ENCODE results near the gene NOL9.

The NOL9 gene

DNA sequence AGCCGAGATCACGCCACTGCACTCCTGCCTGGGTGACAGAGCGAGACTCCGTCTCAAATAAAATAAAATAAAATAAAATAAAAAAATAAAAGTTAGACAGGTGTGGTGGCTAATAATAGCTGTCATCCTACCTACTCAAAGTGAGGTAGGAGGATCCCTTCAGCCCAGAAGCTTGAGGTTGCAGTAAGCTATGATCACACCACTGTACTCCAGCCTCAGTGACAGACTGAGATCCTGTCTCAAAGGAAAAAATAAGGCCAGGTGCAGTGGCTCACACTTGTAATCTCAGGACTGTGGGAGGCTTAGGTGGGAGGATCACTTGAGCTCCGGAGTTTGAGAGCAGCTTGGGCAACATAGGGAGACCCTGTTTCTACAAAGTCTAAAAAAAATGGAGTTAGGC lies 18.0 kb downstream of the NOL9 start:
- H3K4me3 ChIP-seq (ENCODE audit: low read length), result no peak overlapping the region
- H3K27ac ChIP-seq (ENCODE audit: low read length), result no peak overlapping the region
- no CpG with 5 or more reads among the region's 5 CpGs for WGBS (ENCODE audit: insufficient coverage, insufficient read length)
- H3K9me3 ChIP-seq (ENCODE audit: control insufficient read depth, insufficient read depth, low read length), result no peaks in the 10 kb centered on the region
- no peak for DNase-seq (ENCODE audit: low read depth, low spot score)
- H3K27me3 ChIP-seq (ENCODE audit: control insufficient read depth, insufficient read depth, low read length), result no peaks in the 10 kb centered on the region
- peaks cover 20% of the 10 kb centered on the region; the same call in 1 of the 2 replicates for H3K36me3 ChIP-seq (ENCODE audit: control insufficient read depth, insufficient read depth, low read length)
- no peaks in the 10 kb centered on the region for H3K4me1 ChIP-seq (ENCODE audit: control insufficient read depth, insufficient read depth, low read length)

DNA sequence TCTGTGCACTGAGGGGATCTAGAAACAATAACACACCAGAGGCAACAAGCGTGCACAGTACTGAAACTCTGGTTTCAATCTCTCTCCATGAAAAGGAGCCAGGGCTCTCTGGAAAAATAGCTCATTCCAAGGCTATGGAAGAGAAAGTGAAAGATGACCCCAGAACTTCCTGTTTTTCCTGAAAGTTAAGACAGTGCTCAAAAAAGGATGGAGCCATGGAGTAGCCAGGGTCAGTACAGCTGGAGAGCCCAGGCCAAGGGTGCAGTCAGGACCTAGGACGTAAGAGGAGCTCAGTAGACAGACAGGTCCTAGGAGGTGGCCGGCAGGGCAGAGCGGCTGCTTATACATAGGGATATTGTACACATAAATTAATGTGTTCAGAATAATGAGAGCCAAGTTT lies 19.1 kb downstream of the NOL9 start:
- H3K27me3 ChIP-seq (ENCODE audit: control insufficient read depth, insufficient read depth, low read length), result no peaks in the 10 kb centered on the region
- no peak overlapping the region for H3K4me3 ChIP-seq (ENCODE audit: low read length)
- H3K9me3 ChIP-seq (ENCODE audit: control insufficient read depth, insufficient read depth, low read length), result no peaks in the 10 kb centered on the region
- no peak overlapping the region for H3K27ac ChIP-seq (ENCODE audit: low read length)
- DNase-seq (ENCODE audit: low read depth, low spot score), result no peak
- no CpG with 5 or more reads among the region's 4 CpGs for WGBS (ENCODE audit: insufficient coverage, insufficient read length)
- no peaks in the 10 kb centered on the region for H3K4me1 ChIP-seq (ENCODE audit: control insufficient read depth, insufficient read depth, low read length)
- peaks cover 24% of the 10 kb centered on the region; the same call in 1 of the 2 replicates for H3K36me3 ChIP-seq (ENCODE audit: control insufficient read depth, insufficient read depth, low read length)

DNA sequence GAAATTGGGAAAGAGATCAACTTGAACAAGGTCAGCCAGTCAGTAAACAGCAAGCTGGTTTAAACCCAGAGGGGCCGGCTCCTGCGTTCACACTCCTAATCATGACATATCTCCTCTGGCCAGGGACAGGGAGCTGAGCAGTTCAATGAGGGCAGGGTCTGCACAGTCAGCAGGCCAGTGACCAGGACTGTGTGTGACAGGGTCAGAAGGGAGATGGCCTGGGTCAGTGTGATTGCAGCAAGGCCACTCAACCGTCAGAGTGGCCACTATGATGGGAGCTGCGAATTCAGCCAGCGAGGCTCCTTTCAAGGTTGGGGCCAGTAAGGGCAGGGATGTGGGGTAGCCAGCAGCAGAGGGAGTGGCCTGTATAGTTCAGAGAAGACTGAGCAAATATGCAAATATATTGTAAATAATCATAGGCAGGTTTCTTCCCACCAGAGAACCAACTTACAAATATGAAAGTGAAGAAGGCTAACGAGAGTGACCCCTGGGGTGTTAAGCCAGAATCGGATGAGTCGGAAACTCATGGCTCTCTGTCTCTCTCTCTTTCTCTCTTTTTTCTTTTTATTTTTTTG lies 20.0 kb downstream of the NOL9 start:
- peaks cover 24% of the 10 kb centered on the region; the same call in 1 of the 2 replicates for H3K36me3 ChIP-seq (ENCODE audit: control insufficient read depth, insufficient read depth, low read length)
- no peaks in the 10 kb centered on the region for H3K9me3 ChIP-seq (ENCODE audit: control insufficient read depth, insufficient read depth, low read length)
- no peaks in the 10 kb centered on the region for H3K27me3 ChIP-seq (ENCODE audit: control insufficient read depth, insufficient read depth, low read length)
- no peak overlapping the region for H3K27ac ChIP-seq (ENCODE audit: low read length)
- H3K4me3 ChIP-seq (ENCODE audit: low read length), result no peak overlapping the region
- no CpG with 5 or more reads among the region's 8 CpGs for WGBS (ENCODE audit: insufficient coverage, insufficient read length)
- no peaks in the 10 kb centered on the region for H3K4me1 ChIP-seq (ENCODE audit: control insufficient read depth, insufficient read depth, low read length)
- no peak for DNase-seq (ENCODE audit: low read depth, low spot score)

DNA sequence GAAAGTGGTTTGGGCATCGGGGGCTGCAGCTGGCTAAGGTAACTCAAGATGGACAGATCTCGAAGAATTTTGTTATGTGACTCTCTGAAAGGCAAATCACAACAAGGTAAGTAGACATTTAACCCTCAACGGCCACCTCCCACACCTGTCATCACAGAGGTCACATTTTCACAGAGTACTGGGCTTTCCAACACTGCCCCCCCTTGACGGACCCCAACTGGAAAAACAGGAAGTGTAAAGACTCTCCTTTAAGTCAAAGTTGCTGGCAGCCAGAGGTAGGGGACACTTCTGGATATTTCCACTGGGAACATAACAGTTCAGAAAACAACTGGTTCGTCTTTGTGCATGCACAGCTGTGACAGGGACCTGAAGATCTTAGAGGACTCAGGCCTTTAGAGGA lies 22.3 kb downstream of the NOL9 start:
- Histone ChIP-seq H3K27me3 (ENCODE audit: control insufficient read depth, insufficient read depth, low read length) (no peaks in the 10 kb centered on the region), H3K4me3 (ENCODE audit: low read length) (no peak overlapping the region), H3K9me3 (ENCODE audit: control insufficient read depth, insufficient read depth, low read length) (no peaks in the 10 kb centered on the region), H3K36me3 (ENCODE audit: control insufficient read depth, insufficient read depth, low read length) (peaks cover 33% of the 10 kb centered on the region), H3K4me1 (ENCODE audit: control insufficient read depth, insufficient read depth, low read length) (no peaks in the 10 kb centered on the region), H3K27ac (ENCODE audit: low read length) (no peak overlapping the region)
- no CpG with 5 or more reads among the region's 5 CpGs for WGBS (ENCODE audit: insufficient coverage, insufficient read length)
- DNase-seq (ENCODE audit: low read depth, low spot score), result no peak

DNA sequence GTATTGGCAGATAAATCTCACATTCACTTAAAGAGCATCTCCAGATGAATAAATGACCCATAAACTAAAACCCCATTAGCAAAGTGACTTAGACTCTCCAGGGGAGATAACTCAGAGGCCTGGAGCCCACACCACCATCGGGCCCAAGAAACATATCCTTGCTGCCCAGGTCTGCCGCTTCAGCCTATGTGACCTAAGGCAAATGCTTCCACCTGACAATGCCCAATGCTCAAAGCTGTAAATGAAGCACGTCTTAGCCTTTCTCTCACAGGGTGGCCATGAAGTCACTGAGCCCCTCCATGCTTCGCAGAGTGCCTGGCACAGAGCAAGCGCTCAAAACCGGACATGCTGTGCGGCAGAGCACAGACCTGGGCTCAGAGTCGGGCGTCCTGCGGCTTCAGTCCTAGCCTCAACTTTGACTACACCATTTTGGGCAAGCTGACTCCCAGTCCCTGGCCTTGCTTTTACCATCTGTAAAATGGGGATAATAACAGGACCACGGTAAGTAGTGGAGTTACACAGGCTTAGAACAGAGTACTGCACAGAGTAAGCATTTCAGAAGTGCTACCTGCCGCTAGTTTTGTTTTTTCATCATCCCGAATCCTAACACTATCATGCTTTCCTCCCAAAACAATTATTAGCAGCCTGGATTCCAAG lies 23.7 kb downstream of the NOL9 start:
- peaks cover 39% of the 10 kb centered on the region for H3K36me3 ChIP-seq (ENCODE audit: control insufficient read depth, insufficient read depth, low read length)
- whole genome bisulfite sequencing (ENCODE audit: insufficient coverage, insufficient read length), result no CpG with 5 or more reads among the region's 13 CpGs
- no peaks in the 10 kb centered on the region for H3K27me3 ChIP-seq (ENCODE audit: control insufficient read depth, insufficient read depth, low read length)
- H3K9me3 ChIP-seq (ENCODE audit: control insufficient read depth, insufficient read depth, low read length), result no peaks in the 10 kb centered on the region
- H3K27ac ChIP-seq (ENCODE audit: low read length), result no peak overlapping the region
- H3K4me3 ChIP-seq (ENCODE audit: low read length), result no peak overlapping the region
- DNase-seq (ENCODE audit: low read depth, low spot score), result no peak
- no peaks in the 10 kb centered on the region for H3K4me1 ChIP-seq (ENCODE audit: control insufficient read depth, insufficient read depth, low read length)

DNA sequence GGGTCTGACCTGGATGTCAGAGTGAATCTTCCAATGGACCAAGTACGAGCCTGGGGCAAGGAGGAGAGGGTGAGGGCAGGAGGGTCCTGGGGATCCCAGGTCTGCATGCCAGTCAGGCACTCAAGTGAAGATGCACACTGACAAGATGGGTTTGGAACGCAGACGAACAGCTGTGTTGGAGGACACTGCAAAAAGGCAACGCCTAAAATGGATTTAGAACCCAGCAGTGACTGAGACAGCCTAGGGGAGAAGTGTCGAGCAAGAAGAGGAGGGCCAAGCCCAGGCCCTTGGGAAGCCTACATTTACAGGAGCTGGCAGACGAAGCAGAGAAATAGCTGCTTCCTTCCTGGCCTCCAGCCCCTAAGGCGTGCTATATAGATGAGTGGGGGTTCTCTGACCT lies 25.8 kb downstream of the NOL9 start:
- Histone ChIP-seq H3K27ac (ENCODE audit: low read length) (no peak overlapping the region), H3K4me1 (ENCODE audit: control insufficient read depth, insufficient read depth, low read length) (no peaks in the 10 kb centered on the region), H3K27me3 (ENCODE audit: control insufficient read depth, insufficient read depth, low read length) (no peaks in the 10 kb centered on the region), H3K4me3 (ENCODE audit: low read length) (no peak overlapping the region), H3K36me3 (ENCODE audit: control insufficient read depth, insufficient read depth, low read length) (peaks cover 36% of the 10 kb centered on the region), H3K9me3 (ENCODE audit: control insufficient read depth, insufficient read depth, low read length) (no peaks in the 10 kb centered on the region)
- no CpG with 5 or more reads among the region's 7 CpGs for WGBS (ENCODE audit: insufficient coverage, insufficient read length)
- DNase-seq (ENCODE audit: low read depth, low spot score), result no peak

DNA sequence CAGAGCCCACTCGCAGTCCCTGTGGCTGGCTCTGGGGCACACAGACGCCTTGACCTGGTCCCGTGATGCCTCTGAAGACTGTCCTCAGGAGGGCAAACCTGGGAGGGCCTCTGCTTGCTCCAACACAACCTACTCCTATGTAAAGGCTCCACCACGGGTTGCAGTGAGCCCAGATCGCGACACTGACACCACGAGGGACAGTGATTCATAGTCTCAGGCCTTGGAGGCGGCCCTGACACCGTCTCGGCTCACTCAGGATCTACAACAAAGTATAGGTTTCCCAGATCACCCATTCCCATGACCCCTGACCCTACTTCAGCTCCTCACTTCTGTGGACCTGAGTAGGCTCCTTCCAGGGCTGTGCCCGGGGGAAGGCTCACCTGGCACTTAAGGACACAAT lies 28.0 kb downstream of the NOL9 start:
- H3K4me3 ChIP-seq (ENCODE audit: low read length), result no peak overlapping the region
- no peaks in the 10 kb centered on the region for H3K4me1 ChIP-seq (ENCODE audit: control insufficient read depth, insufficient read depth, low read length)
- H3K27ac ChIP-seq (ENCODE audit: low read length), result no peak overlapping the region
- DNase-seq (ENCODE audit: low read depth, low spot score), result no peak
- H3K36me3 ChIP-seq (ENCODE audit: control insufficient read depth, insufficient read depth, low read length), result peaks cover 19% of the 10 kb centered on the region
- no peaks in the 10 kb centered on the region for H3K9me3 ChIP-seq (ENCODE audit: control insufficient read depth, insufficient read depth, low read length)
- no CpG with 5 or more reads among the region's 11 CpGs for WGBS (ENCODE audit: insufficient coverage, insufficient read length)
- no peaks in the 10 kb centered on the region for H3K27me3 ChIP-seq (ENCODE audit: control insufficient read depth, insufficient read depth, low read length)

DNA sequence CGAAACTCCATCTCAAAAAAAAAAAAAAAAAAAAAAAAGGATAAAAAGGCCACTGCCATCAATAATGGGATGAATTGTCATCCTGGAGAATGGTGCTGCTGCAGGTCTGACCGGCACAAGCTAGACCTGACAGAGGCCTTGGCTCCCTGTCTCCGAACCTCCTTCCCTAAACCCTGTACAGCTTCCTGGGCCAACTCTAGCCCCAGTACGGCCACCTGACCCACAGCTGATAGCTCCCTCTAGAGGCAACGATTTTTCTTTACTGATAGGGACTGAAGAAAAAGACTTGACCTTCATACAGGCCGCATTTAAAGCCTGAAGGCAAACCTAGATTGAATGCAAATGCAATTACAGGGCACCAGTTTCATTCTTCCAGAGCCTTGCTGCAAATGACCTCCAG lies 30.7 kb downstream of the NOL9 start:
- H3K36me3 ChIP-seq (ENCODE audit: control insufficient read depth, insufficient read depth, low read length), result peaks cover 11% of the 10 kb centered on the region
- H3K27me3 ChIP-seq (ENCODE audit: control insufficient read depth, insufficient read depth, low read length), result no peaks in the 10 kb centered on the region
- no peak overlapping the region for H3K4me3 ChIP-seq (ENCODE audit: low read length)
- peak; percentile 37 for DNase-seq (ENCODE audit: low read depth, low spot score)
- WGBS (ENCODE audit: insufficient coverage, insufficient read length), result no CpG with 5 or more reads among the region's 6 CpGs
- no peak overlapping the region for H3K27ac ChIP-seq (ENCODE audit: low read length)
- no peaks in the 10 kb centered on the region for H3K9me3 ChIP-seq (ENCODE audit: control insufficient read depth, insufficient read depth, low read length)
- H3K4me1 ChIP-seq (ENCODE audit: control insufficient read depth, insufficient read depth, low read length), result peaks cover 4% of the 10 kb centered on the region; the same call in 1 of the 2 replicates

DNA sequence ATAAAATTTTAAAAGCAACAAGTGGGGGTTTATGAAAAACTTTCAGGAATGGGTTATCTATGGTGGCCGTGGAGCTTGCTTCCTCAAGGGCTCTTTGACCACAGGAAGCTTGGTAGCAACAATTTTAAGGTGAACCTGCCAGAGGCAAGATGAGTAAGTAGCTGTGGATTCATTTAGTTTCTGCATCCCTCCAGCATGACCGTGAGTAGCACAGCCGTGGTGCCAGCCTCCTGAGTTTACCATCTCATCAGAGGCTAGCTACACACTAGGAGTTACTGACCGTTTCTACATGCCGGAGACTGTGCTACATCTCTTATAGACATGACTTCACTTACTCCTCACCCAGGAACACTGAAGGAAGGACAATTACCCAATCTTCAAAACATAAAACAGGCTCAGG lies 32.8 kb downstream of the NOL9 start:
- no peak overlapping the region for H3K4me3 ChIP-seq (ENCODE audit: low read length)
- H3K4me1 ChIP-seq (ENCODE audit: control insufficient read depth, insufficient read depth, low read length), result peaks cover 4% of the 10 kb centered on the region; the same call in 1 of the 2 replicates
- WGBS (ENCODE audit: insufficient coverage, insufficient read length), result no CpG with 5 or more reads among the region's 5 CpGs
- H3K9me3 ChIP-seq (ENCODE audit: control insufficient read depth, insufficient read depth, low read length), result no peaks in the 10 kb centered on the region
- H3K27me3 ChIP-seq (ENCODE audit: control insufficient read depth, insufficient read depth, low read length), result no peaks in the 10 kb centered on the region
- H3K27ac ChIP-seq (ENCODE audit: low read length), result no peak overlapping the region
- peaks cover 6% of the 10 kb centered on the region for H3K36me3 ChIP-seq (ENCODE audit: control insufficient read depth, insufficient read depth, low read length)
- DNase-seq (ENCODE audit: low read depth, low spot score), result no peak

DNA sequence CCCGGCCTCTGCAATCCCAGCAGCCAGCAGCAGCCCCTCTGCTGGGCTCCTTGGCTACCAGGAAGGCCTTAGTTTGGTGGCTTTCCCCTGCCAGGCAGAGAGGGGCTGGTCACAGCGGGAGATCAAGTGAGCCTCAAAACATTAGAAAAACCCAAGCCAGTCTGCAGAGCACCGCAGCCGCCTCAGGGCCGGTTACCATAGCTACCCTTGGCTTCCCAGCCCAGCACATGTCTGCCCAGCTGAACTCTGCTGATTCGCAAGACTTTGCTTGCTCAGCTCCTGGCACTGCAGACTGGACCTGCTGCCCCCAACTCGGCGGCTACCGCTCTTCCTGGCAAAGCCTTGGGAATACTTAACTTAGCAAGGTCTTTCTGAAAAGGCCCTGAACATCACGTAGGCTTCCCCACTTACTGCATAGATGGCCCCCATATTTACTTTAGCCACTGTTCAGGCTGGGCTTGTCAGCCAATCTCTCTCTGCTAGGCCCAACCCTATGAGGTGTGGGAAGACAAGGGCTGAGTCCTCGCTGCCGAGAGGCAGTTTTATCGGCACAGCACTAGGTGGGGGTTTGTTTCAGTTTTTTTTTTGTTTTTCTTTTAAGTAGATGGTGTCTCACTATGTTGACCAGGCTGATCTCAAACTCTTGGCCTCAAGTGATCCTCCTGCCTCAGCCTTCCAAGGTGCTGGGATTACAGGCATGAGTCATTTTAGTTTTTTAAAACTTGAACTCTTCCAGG lies 34.2 kb downstream of the NOL9 start:
- no peak overlapping the region for H3K4me3 ChIP-seq (ENCODE audit: low read length)
- no peaks in the 10 kb centered on the region for H3K36me3 ChIP-seq (ENCODE audit: control insufficient read depth, insufficient read depth, low read length)
- H3K4me1 ChIP-seq (ENCODE audit: control insufficient read depth, insufficient read depth, low read length), result peaks cover 4% of the 10 kb centered on the region; the same call in 1 of the 2 replicates
- no CpG with 5 or more reads among the region's 13 CpGs for WGBS (ENCODE audit: insufficient coverage, insufficient read length)
- no peak overlapping the region for H3K27ac ChIP-seq (ENCODE audit: low read length)
- peak; percentile 84 for DNase-seq (ENCODE audit: low read depth, low spot score)
- no peaks in the 10 kb centered on the region for H3K9me3 ChIP-seq (ENCODE audit: control insufficient read depth, insufficient read depth, low read length)
- H3K27me3 ChIP-seq (ENCODE audit: control insufficient read depth, insufficient read depth, low read length), result no peaks in the 10 kb centered on the region
